Adrenal gland (tissue), 12 donors: ENCODE measurements around the gene BSN. TPM values are rescaled to one million over a fixed set of nuclear protein-coding genes. Genes with fewer than 3 reads are reported as not detected.

Source experiments
- DNase-seq, 7 donors: peaks; one replicate each; pipeline ENCODE4 v3.0.0-alpha.2; 2019 to 2020
- H3K27ac ChIP-seq, 5 donors: fragments of 200-600 bp; sonication (generic) in 4 of 5; 1 replicate in 3 of 5; 2 replicates in 2 of 5; pipeline versions ENCODE4 v1.5.1 to v1.8.0; 2016 to 2020; ENCODE audit warnings: mild to moderate bottlenecking in 1 of 5
- H3K27me3 ChIP-seq: fragments of 200-600 bp; 2 replicates; pipeline ENCODE4 v1.8.0; 2021
- H3K36me3 ChIP-seq, 2 donors: fragments of 200-600 bp; replicated peaks in 1 of 2; 1 replicate in 1 of 2; 2 replicates in 1 of 2; pipeline versions ENCODE4 v1.5.1 to v1.8.0; 2018 to 2022
- H3K4me1 ChIP-seq, 2 donors: fragments of 200-600 bp; replicated peaks in 1 of 2; 1 replicate in 1 of 2; 2 replicates in 1 of 2; pipeline versions ENCODE4 v1.5.1 to v1.8.0; 2018 to 2021
- H3K4me3 ChIP-seq, 4 donors: fragments of 200-600 bp; sonication (generic) in 3 of 4; one replicate each; pipeline ENCODE4 v1.5.1; 2016 to 2018
- H3K9me3 ChIP-seq, 3 donors: fragments of 200-600 bp; sonication (generic) in 1 of 3; replicated peaks in 1 of 3; 1 replicate in 2 of 3; 2 replicates in 1 of 3; pipeline versions ENCODE4 v1.5.1 to v1.8.0; 2016 to 2021
- CTCF ChIP-seq, 6 experiments: fragments of 450-650 bp in 4 of 6; fragments of 200-600 bp in 2 of 6; sonication (generic) in 1 of 6; IDR thresholded peaks; 1 replicate in 5 of 6; 2 replicates in 1 of 6; pipeline versions ENCODE4 v1.5.1 to v1.8.0; 2016 to 2021; ENCODE audit warnings: antibody characterized with exemption in 6 of 6, mild to moderate bottlenecking in 2 of 6, moderate library complexity in 1 of 6
- POLR2A ChIP-seq, 2 donors: fragments of 450-650 bp; IDR thresholded peaks; one replicate each; pipeline ENCODE4 v1.6.1; 2017; ENCODE audit warnings: antibody characterized with exemption in 2 of 2, mild to moderate bottlenecking in 2 of 2, moderate library complexity in 1 of 2
- WGBS, 4 donors: extraction: QIAGEN DNeasy Blood & Tissue Kit in 2 of 4; methylation state at CpG; one replicate each; pipeline versions ENCODE4 v1.1.5 to v1.1.7; 2013 to 2017; 5-methylcytosine and 5-hydroxymethylcytosine counted together
- intact Hi-C, 2 donors: fragments of 100-400 bp; cut with DNase I; formaldehyde crosslinking; loops; one replicate each; pipeline versions ENCODE4 v1.14.1 to v1.15.0; 2022 to 2023
- polyA plus RNA-seq, 3 donors: library from polyadenylated mRNA; stranded (reverse); fragments of 200-250 nt in 2 of 3; fragments of 350-450 nt in 1 of 3; fragmentation: Illumina TruSeq in 1 of 3; extraction: RNeasy Lipid Tissue Mini Kit (QIAGEN cat#74804) in 1 of 3; gene quantifications; one replicate each; pipeline ENCODE4 v1.2.3, GENCODE V29; 2013 to 2014
- small RNA-seq, 2 donors: library from RNA; depleted of rRNA; stranded (forward); fragments of <200 nt; gene quantifications; one replicate each; pipeline ENCODE3, GENCODE V24; 2016
- total RNA-seq, 9 donors: library from RNA; depleted of rRNA in 4 of 9; stranded (reverse); fragments of >200 nt in 4 of 9; fragments of 120-200 nt in 1 of 9; fragmentation: NEBNext Ultra II Directional in 1 of 9; extraction: Animal tissue kit (Norgen Biotek cat#: 25700) in 1 of 9; gene quantifications; one replicate each; pipeline versions ENCODE4 v1.1.0 to v1.2.4, GENCODE V29; 2013 to 2023
- donor health status: healthy with polysubstance abuse.
- donor health status: Bipolar disorder and iron deficiency.
- donor health status: DM: yes; HTN: yes; CAD: no.
- donor health status: DM: no; HTN: no; CAD: no.
- donor health status: DM: no; HTN: no; CAD: no.
- donor health status: DM: yes; HTN: yes; CAD: no.

The BSN gene
- total and polyA plus RNA-seq, 12 donors, result 0.27 to 4.6 (median 1.5) TPM

GRCh38 chr3:49719214-49719884, 165.1 kb downstream of the BSN start, which contains the start of gene AMIGO3:
AMIGO3 (minus strand) TSS chr3:49719684; CDS start chr3:49719465, 219 bp downstream.
- no peaks in the 10 kb centered on the region for H3K9me3 ChIP-seq
- peaks cover 9 to 26% of the 10 kb centered on the region in 2 donors for H3K4me1 ChIP-seq
- 0 to 1% (median 0%) methylated on average over 2 to 50 of the region's 50 CpGs for WGBS, 4 donors
- TF ChIP-seq POLR2A (IDR thresholded peaks at IDR 0.05) (peak; percentile 39 to 87), CTCF (IDR thresholded peaks at IDR 0.05) (peak; percentile 34 to 84 (median 72))
- DNase-seq, result peak; percentile 95 to 99 (median 97)
- peaks cover 0 to 17% of the 10 kb centered on the region in 2 donors for H3K36me3 ChIP-seq
- intact Hi-C loops, result no loop called here
- no peaks in the 10 kb centered on the region for H3K27me3 ChIP-seq
- H3K27ac ChIP-seq, result peak within 1 kb of the TSS in 3 of 5 donors; percentile 34 to 74 (median 55)
- H3K4me3 ChIP-seq, result peak within 1 kb of the TSS in 2 of 4 donors; percentile 9 to 47

Small RNA genes lying within 50 kb of the gene (small RNA-seq; reads per million reads assigned to genes)
- gene AMIGO3, result 0 reads per million in 2 donors

Other genes with a start within 250 kb of the BSN start
- gene USP4, start 214.4 kb upstream of the BSN start, total RNA-seq, result 10 to 100 TPM; 14.2 to 56.9 (median 39.0) TPM
- 10 to 100 TPM; 41.4 to 71.0 (median 53.4) TPM for gene USP4, start 214.4 kb upstream of the BSN start, polyA plus RNA-seq
- gene GPX1, start 196.1 kb upstream of the BSN start, total RNA-seq, result 1,000 to 10,000 TPM in 2 of 9 donors, 100 to 1,000 TPM in 7; 339 to 1,200 (median 514) TPM
- 100 to 1,000 TPM in 2 of 3 donors, 10 to 100 TPM in 1; 60.3 to 942 (median 567) TPM for gene GPX1, start 196.1 kb upstream of the BSN start, polyA plus RNA-seq
- 100 to 1,000 TPM; 215 to 913 (median 430) TPM for gene RHOA, start 142.5 kb upstream of the BSN start, total RNA-seq
- gene RHOA, start 142.5 kb upstream of the BSN start, polyA plus RNA-seq, result 100 to 1,000 TPM; 185 to 796 (median 189) TPM
- 10 to 100 TPM; 31.5 to 83.3 (median 46.0) TPM for gene TCTA, start 142.1 kb upstream of the BSN start, total RNA-seq
- gene TCTA, start 142.1 kb upstream of the BSN start, polyA plus RNA-seq, result 100 to 1,000 TPM in 1 of 3 donors, 10 to 100 TPM in 2; 26.9 to 116 (median 33.7) TPM
- 10 to 100 TPM in 8 of 9 donors, 1 to 10 TPM in 1; 5.6 to 33.0 (median 20.2) TPM for gene AMT, start 132.0 kb upstream of the BSN start, total RNA-seq
- gene AMT, start 132.0 kb upstream of the BSN start, polyA plus RNA-seq, result 10 to 100 TPM; 18.9 to 55.8 (median 22.9) TPM
- 10 to 100 TPM in 8 of 9 donors, 1 to 10 TPM in 1; 9.2 to 58.6 (median 19.6) TPM for gene NICN1, start 125.2 kb upstream of the BSN start, total RNA-seq
- 1 to 10 TPM; 8.8 to 9.9 (median 9.2) TPM for gene NICN1, start 125.2 kb upstream of the BSN start, polyA plus RNA-seq
- 100 to 1,000 TPM in 2 of 9 donors, 10 to 100 TPM in 7; 32.9 to 173 (median 78.9) TPM for gene DAG1, start 84.2 kb upstream of the BSN start, total RNA-seq
- gene DAG1, start 84.2 kb upstream of the BSN start, polyA plus RNA-seq, result 10 to 100 TPM in 1 of 3 donors, 1 to 10 TPM in 2; 9.1 to 41.4 (median 9.1) TPM
- 100 to 1,000 TPM in 7 of 9 donors, 10 to 100 TPM in 2; 86.6 to 166 (median 128) TPM for gene APEH, start 119.9 kb downstream of the BSN start, total RNA-seq
- gene APEH, start 119.9 kb downstream of the BSN start, polyA plus RNA-seq, result 100 to 1,000 TPM in 1 of 3 donors, 10 to 100 TPM in 2; 36.5 to 124 (median 45.9) TPM
- gene MST1, start 135.0 kb downstream of the BSN start, total RNA-seq, result 10 to 100 TPM; 13.4 to 92.0 (median 45.0) TPM
- 100 to 1,000 TPM in 2 of 3 donors, 1 to 10 TPM in 1; 7.5 to 241 (median 240) TPM for gene MST1, start 135.0 kb downstream of the BSN start, polyA plus RNA-seq
- 10 to 100 TPM; 19.5 to 62.3 (median 37.3) TPM for gene RNF123, start 135.1 kb downstream of the BSN start, total RNA-seq
- gene RNF123, start 135.1 kb downstream of the BSN start, polyA plus RNA-seq, result 10 to 100 TPM; 35.1 to 59.6 (median 48.8) TPM
- gene AMIGO3, start 165.2 kb downstream of the BSN start, total RNA-seq, result 1 to 10 TPM in 3 of 9 donors, under 1 TPM in 3, not detected in 3; 0.28 to 1.3 (median 0.79) TPM
- gene AMIGO3, start 165.2 kb downstream of the BSN start, polyA plus RNA-seq, result 1 to 10 TPM in 2 of 3 donors, not detected in 1; 2.2 to 3.0 TPM
- gene GMPPB, start 169.5 kb downstream of the BSN start, total RNA-seq, result 100 to 1,000 TPM in 1 of 9 donors, 10 to 100 TPM in 8; 22.3 to 141 (median 30.4) TPM
- gene GMPPB, start 169.5 kb downstream of the BSN start, polyA plus RNA-seq, result 10 to 100 TPM; 11.2 to 38.5 (median 20.2) TPM
- 10 to 100 TPM; 25.6 to 73.9 (median 50.9) TPM for gene IP6K1, start 232.1 kb downstream of the BSN start, total RNA-seq
- 10 to 100 TPM; 12.3 to 29.5 (median 14.2) TPM for gene IP6K1, start 232.1 kb downstream of the BSN start, polyA plus RNA-seq
- gene CDHR4, start 245.4 kb downstream of the BSN start, total RNA-seq, result under 1 TPM in 2 of 9 donors, not detected in 7; 0.23 to 0.25 TPM
- under 1 TPM in 1 of 3 donors, not detected in 2; 0.17 TPM for gene CDHR4, start 245.4 kb downstream of the BSN start, polyA plus RNA-seq
- 1 to 10 TPM; 1.8 to 5.5 (median 3.1) TPM for gene INKA1, start 248.8 kb downstream of the BSN start, total RNA-seq
- 10 to 100 TPM in 1 of 3 donors, 1 to 10 TPM in 1, under 1 TPM in 1; 0.35 to 15.2 (median 6.3) TPM for gene INKA1, start 248.8 kb downstream of the BSN start, polyA plus RNA-seq